ENCODE measurements around the gene PRKAG2. TPM values are rescaled to one million over a fixed set of nuclear protein-coding genes. Genes with fewer than 3 reads are reported as not detected.

PRKAG2 gene
- polyA plus RNA-seq, 1 of the 3 experiments (the other 2 are of a cell fraction) = 51.6 TPM

- ChIA-PET CTCF (interaction anchor here (1.0 kb wide), 1 partner anchor 91 kb away, joined by 3 read pairs; no protein-coding TSS in a partner anchor), POLR2A (no interaction called here)
- Histone ChIP-seq H3K4me2 (no peak overlapping the region), H3K4me3 (ENCODE audit: low read depth in 2 of 2, low read length in 1 of 2) (no peak overlapping the region), H3K27ac (ENCODE audit: low read depth in 2 of 2, low read length in 1 of 2) (no peak overlapping the region), H3K4me1 (ENCODE audit: control insufficient read depth in 1 of 2, insufficient read depth in 2 of 2, low read depth in 1 of 2, low read length in 1 of 2) (peaks cover 0 to 24% of the 10 kb centered on the region in 2 experiments; a peak in 2 of 4 replicates), H4K20me1 (ENCODE audit: insufficient read depth) (no peaks in the 10 kb centered on the region), H3K27me3 (ENCODE audit: insufficient read depth) (peaks cover 60% of the 10 kb centered on the region), H2AFZ (ENCODE audit: low read depth) (no peak overlapping the region), H3K79me2 (ENCODE audit: insufficient read depth) (no peaks in the 10 kb centered on the region), H3K9ac (no peak overlapping the region), H3K9me2 (no peaks in the 10 kb centered on the region), H3K9me3 (no peaks in the 10 kb centered on the region), H3K36me3 (replicated peaks in 1 of 2; ENCODE audit: control insufficient read depth in 1 of 2, insufficient read depth in 2 of 2, low read length in 1 of 2) (no peaks in the 10 kb centered on the region), H3F3A (replicated peaks; ENCODE audit: insufficient read depth) (peaks cover 5% of the 10 kb centered on the region)
- DNase-seq = no peak
- no peak for TF ChIP-seq MAX (IDR thresholded peaks at IDR 0.05; ENCODE audit: low read depth)
- TF ChIP-seq FOSL2 (IDR thresholded peaks at IDR 0.05; ENCODE audit: borderline replicate concordance, low read depth) = no peak
- no peak for TF ChIP-seq EP300 (IDR thresholded peaks at IDR 0.05; ENCODE audit: borderline replicate concordance in 1 of 2, low read depth in 1 of 2, low read length in 1 of 2)
- no peak for TF ChIP-seq USF2 (IDR thresholded peaks at IDR 0.05; ENCODE audit: borderline replicate concordance, low read depth, low read length)
- no peak for TF ChIP-seq SMC3 (IDR thresholded peaks at IDR 0.05; ENCODE audit: low read depth, low read length)
- TF ChIP-seq IRF3 (IDR thresholded peaks at IDR 0.05; ENCODE audit: low read depth, low read length) = no peak
- TF ChIP-seq TAF1 (IDR thresholded peaks at IDR 0.05; ENCODE audit: borderline replicate concordance, low read depth, low read length) = no peak
- TF ChIP-seq REST (IDR thresholded peaks at IDR 0.05; ENCODE audit: low read depth, low read length) = no peak
- no peak for TF ChIP-seq RCOR1 (IDR thresholded peaks at IDR 0.05; ENCODE audit: low read length)
- TF ChIP-seq NRF1 (IDR thresholded peaks at IDR 0.05; ENCODE audit: low read depth, low read length) = no peak
- no peak for TF ChIP-seq YY1 (IDR thresholded peaks at IDR 0.05; ENCODE audit: low read depth)
- WGBS (ENCODE audit: low lambda C conversion rate) = 72% methylated on average over 11 of the region's 11 CpGs
These were observed 3.4 kb downstream of the PRKAG2 start for GRCh38 chr7:151873402-151873965.
